ENCODE measurements around the gene NDUFAF2.

Gene NDUFAF2, protein sequence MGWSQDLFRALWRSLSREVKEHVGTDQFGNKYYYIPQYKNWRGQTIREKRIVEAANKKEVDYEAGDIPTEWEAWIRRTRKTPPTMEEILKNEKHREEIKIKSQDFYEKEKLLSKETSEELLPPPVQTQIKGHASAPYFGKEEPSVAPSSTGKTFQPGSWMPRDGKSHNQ

DNA sequence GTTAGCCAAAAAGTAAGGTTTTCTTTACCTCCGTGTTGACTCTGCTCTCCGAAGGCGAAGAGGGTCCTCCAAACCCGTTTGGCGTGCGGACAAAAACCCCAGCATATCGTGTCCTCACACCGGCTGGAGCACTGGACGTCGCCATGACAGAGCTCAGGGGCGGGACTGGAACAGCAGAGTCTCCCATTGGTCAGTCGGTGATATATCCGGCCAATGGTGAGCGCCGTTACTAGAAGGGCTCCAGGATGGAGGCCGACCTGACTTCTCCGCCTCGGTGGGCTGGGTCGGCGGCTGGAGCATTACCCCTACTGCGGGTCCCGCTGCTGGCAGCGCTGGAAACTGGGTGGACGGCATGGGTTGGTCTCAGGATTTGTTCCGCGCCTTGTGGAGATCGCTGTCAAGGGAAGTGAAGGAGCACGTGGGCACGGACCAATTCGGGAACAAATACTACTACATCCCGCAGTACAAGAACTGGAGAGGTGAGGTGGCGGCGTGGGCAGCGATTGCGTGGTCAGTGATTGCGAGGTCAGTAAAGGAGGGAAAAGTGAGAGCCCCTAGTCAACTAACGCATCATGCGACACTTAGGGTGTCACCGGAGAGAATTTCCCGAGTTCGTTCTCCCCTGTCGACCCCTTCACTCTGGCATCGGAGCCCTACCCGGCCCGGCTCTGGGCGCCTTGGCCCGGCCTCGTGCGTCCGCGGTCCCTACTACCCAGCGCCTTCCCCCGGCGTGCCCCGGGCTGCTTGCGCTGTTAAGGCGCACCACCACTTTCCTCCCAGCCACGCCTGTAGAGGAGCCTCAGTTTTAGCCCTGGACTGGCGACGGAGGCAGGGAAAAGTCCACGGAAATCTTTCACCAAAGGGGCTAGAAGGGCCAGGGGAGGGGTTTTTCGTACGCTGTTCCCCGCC lies at the start of gene NDUFAF2, which contains the start of gene ERCC8:
Gene NDUFAF2, plus strand, starts transcription at position 302 of the 909 bp plus-strand sequence. Its CDS starts 51 bp downstream, at position 353.
Gene ERCC8, minus strand, starts transcription at position 167 of the 909 bp plus-strand sequence. Its CDS starts 62 bp downstream, at position 105.
- peak within 1 kb of the TSS; percentile 80 to 87 for H3K4me3 ChIP-seq (ENCODE audit: low read depth in 1 of 2, low read length in 2 of 2)
- H3K4me1 ChIP-seq (ENCODE audit: insufficient read depth, low read length), result peaks cover 6% of the 10 kb centered on the region
- peak within 1 kb of the TSS; percentile 90 for H3K27ac ChIP-seq (ENCODE audit: low read depth, low read length)
- no peaks in the 10 kb centered on the region for H3K27me3 ChIP-seq (ENCODE audit: control insufficient read depth in 1 of 2, insufficient read depth in 2 of 2, low read length in 2 of 2)
- H3K9ac ChIP-seq (ENCODE audit: low read length), result peak within 1 kb of the TSS; percentile 85
- H3K9me3 ChIP-seq (ENCODE audit: low read length), result no peaks in the 10 kb centered on the region
- H3K36me3 ChIP-seq (ENCODE audit: insufficient read depth, low read length), result no peaks in the 10 kb centered on the region

DNA sequence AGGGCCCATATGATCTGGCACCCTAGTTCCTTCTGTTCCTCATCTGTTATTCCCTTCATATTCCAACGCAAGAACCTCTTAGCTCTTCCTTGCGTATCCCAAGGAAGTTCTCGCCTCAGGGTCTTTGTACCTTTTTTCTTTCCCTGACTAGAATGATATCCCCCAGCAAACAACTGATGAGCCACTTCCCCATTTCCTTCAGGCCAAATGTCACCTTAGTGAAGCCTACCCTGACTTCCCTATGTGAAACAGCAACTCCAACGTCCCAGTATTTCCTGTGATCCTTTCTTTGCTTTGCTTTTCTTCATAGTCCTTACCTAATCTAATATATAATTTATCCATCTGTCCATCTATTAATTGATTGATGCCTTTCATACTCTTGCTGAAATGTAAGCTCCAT lies 48.0 kb upstream of the NDUFAF2 start:
- Histone ChIP-seq H3K9ac (ENCODE audit: low read length) (no peak overlapping the region), H3K27me3 (ENCODE audit: control insufficient read depth in 1 of 2, insufficient read depth in 2 of 2, low read length in 2 of 2) (no peaks in the 10 kb centered on the region), H3K9me3 (ENCODE audit: low read length) (no peaks in the 10 kb centered on the region), H3K27ac (ENCODE audit: low read depth, low read length) (no peak overlapping the region), H3K4me1 (ENCODE audit: insufficient read depth, low read length) (no peaks in the 10 kb centered on the region), H3K36me3 (ENCODE audit: insufficient read depth, low read length) (peaks cover 6% of the 10 kb centered on the region), H3K4me3 (ENCODE audit: low read depth in 1 of 2, low read length in 2 of 2) (no peak overlapping the region)

DNA sequence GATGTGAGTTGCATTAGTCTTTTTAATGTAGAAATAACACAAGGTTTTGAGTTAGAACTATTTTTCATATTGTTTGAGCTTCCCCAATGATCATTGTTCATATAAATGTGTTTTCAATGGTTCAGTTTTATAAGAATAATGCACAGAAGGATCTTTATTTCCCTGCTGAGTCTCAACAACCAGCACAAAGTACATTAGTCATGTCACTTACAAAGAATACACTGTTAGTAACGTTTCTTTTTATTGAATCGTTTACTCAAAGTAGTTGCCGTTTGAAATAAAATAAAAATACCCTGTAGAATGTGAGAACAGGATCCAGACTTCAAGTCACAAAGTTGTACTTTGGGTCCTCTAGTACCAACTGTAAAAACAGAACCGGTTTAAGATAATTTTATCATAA lies 41.6 kb upstream of the NDUFAF2 start:
- Histone ChIP-seq H3K9me3 (ENCODE audit: low read length) (no peaks in the 10 kb centered on the region), H3K36me3 (ENCODE audit: insufficient read depth, low read length) (no peaks in the 10 kb centered on the region), H3K27ac (ENCODE audit: low read depth, low read length) (no peak overlapping the region), H3K27me3 (ENCODE audit: control insufficient read depth in 1 of 2, insufficient read depth in 2 of 2, low read length in 2 of 2) (no peaks in the 10 kb centered on the region), H3K4me3 (ENCODE audit: low read depth in 1 of 2, low read length in 2 of 2) (no peak overlapping the region), H3K4me1 (ENCODE audit: insufficient read depth, low read length) (no peaks in the 10 kb centered on the region), H3K9ac (ENCODE audit: low read length) (no peak overlapping the region)

DNA sequence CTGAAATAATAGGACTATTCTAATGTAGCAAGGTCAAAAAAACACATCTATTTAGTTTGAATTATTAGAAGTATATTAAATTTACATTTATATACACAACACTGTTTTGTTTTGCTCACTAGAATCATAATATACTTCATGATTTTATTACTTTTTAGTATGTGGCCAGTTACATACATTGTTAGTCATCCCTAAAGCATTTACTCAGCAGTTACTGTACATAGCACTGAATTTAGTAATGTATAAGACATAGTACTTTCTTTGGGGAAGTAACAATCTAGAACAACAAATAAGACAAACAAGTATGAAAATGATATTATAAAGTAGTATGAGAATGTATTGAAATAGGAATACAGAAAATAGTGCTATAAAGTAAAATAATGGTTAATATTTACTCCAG lies 28.4 kb upstream of the NDUFAF2 start:
- no peak overlapping the region for H3K27ac ChIP-seq (ENCODE audit: low read depth, low read length)
- no peak overlapping the region for H3K4me3 ChIP-seq (ENCODE audit: low read depth in 1 of 2, low read length in 2 of 2)
- no peaks in the 10 kb centered on the region for H3K36me3 ChIP-seq (ENCODE audit: insufficient read depth, low read length)
- no peak overlapping the region for H3K9ac ChIP-seq (ENCODE audit: low read length)
- H3K9me3 ChIP-seq (ENCODE audit: low read length), result no peaks in the 10 kb centered on the region
- no peaks in the 10 kb centered on the region for H3K4me1 ChIP-seq (ENCODE audit: insufficient read depth, low read length)
- no peaks in the 10 kb centered on the region for H3K27me3 ChIP-seq (ENCODE audit: control insufficient read depth in 1 of 2, insufficient read depth in 2 of 2, low read length in 2 of 2)

DNA sequence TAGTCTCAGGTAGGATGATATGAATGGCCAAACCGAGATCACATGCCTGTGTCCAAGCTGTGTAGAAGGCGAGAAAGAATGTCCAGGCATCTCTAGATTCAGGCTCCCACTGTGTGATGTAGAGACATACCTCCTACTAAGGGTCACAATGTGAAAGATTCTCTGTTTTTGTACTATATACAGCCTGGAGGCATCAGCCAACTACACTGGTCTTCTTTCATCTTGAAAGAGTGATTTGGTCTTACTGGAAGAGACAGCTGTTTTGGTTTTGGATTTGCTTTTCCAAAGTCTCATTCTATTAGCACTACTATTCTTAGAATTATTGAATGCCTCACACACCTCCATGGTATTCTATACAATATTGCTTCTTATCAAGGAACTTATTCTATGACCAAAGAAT lies 26.5 kb upstream of the NDUFAF2 start:
- Histone ChIP-seq H3K4me3 (ENCODE audit: low read depth in 1 of 2, low read length in 2 of 2) (no peak overlapping the region), H3K27me3 (ENCODE audit: control insufficient read depth in 1 of 2, insufficient read depth in 2 of 2, low read length in 2 of 2) (no peaks in the 10 kb centered on the region), H3K4me1 (ENCODE audit: insufficient read depth, low read length) (no peaks in the 10 kb centered on the region), H3K9me3 (ENCODE audit: low read length) (no peaks in the 10 kb centered on the region), H3K36me3 (ENCODE audit: insufficient read depth, low read length) (no peaks in the 10 kb centered on the region), H3K27ac (ENCODE audit: low read depth, low read length) (no peak overlapping the region), H3K9ac (ENCODE audit: low read length) (no peak overlapping the region)

DNA sequence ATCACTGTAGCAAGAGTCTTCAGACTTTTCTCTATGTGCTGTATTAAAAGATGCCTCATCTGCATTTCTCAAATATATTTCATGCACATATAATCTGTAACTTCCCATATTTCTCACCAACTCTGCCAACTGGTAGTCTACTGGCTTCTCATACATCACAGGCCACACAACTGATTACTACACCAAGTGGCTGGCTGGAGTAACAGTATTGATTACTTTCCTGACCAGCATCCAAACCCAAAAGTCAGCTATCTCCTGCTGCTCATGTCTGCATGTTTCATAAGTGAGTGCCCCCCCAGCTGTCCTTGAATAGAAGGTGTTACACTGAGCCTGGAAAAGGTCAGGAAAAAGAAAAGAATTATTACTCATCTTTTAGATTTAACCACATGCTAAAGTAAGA lies 17.6 kb upstream of the NDUFAF2 start:
- Histone ChIP-seq H3K9ac (ENCODE audit: low read length) (no peak overlapping the region), H3K27me3 (ENCODE audit: control insufficient read depth in 1 of 2, insufficient read depth in 2 of 2, low read length in 2 of 2) (no peaks in the 10 kb centered on the region), H3K4me3 (ENCODE audit: low read depth in 1 of 2, low read length in 2 of 2) (no peak overlapping the region), H3K4me1 (ENCODE audit: insufficient read depth, low read length) (no peaks in the 10 kb centered on the region), H3K36me3 (ENCODE audit: insufficient read depth, low read length) (no peaks in the 10 kb centered on the region), H3K27ac (ENCODE audit: low read depth, low read length) (no peak overlapping the region), H3K9me3 (ENCODE audit: low read length) (no peaks in the 10 kb centered on the region)

DNA sequence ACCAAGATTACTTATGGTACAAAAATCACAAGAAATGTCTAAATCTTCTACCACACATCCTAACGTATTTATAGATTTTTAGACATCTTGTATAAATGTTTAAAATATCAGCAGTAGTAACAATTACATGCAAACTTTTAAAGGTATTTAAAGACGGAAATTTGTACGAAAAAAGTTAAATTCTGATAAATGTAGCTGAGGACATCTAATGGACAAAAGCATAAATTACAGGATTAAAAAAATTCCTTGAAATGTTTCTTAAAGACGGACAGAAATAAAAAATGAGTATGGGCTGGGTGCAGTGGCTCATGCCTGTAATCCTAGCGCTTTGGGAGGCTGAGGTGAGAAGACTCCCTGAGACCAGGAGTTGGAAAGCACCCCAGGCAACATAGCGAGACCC lies 16.0 kb upstream of the NDUFAF2 start:
- Histone ChIP-seq H3K4me3 (ENCODE audit: low read depth in 1 of 2, low read length in 2 of 2) (no peak overlapping the region), H3K9me3 (ENCODE audit: low read length) (no peaks in the 10 kb centered on the region), H3K27ac (ENCODE audit: low read depth, low read length) (no peak overlapping the region), H3K36me3 (ENCODE audit: insufficient read depth, low read length) (no peaks in the 10 kb centered on the region), H3K27me3 (ENCODE audit: control insufficient read depth in 1 of 2, insufficient read depth in 2 of 2, low read length in 2 of 2) (no peaks in the 10 kb centered on the region), H3K9ac (ENCODE audit: low read length) (no peak overlapping the region), H3K4me1 (ENCODE audit: insufficient read depth, low read length) (no peaks in the 10 kb centered on the region)

DNA sequence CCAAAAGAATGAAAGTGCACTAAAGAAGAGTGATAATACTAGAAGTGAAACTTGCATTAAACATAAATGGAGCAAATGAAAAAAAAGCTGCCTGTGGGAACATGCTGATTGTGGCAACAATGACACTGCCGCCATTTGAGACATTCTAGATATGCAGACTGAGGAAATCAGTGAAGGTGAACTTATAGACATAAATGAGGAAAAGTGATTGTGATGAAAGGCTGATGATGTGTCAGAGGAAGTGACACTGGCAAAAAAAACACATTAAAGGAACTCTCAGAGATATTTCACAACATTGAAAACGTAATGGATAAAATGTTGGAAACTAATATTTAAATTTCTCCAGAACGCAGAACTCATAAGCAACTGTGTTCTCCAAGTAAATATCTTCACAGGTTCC lies 1.4 kb upstream of the NDUFAF2 start:
- no peaks in the 10 kb centered on the region for H3K9me3 ChIP-seq (ENCODE audit: low read length)
- no peak overlapping the region for H3K9ac ChIP-seq (ENCODE audit: low read length)
- H3K27me3 ChIP-seq (ENCODE audit: control insufficient read depth in 1 of 2, insufficient read depth in 2 of 2, low read length in 2 of 2), result no peaks in the 10 kb centered on the region
- no peaks in the 10 kb centered on the region for H3K36me3 ChIP-seq (ENCODE audit: insufficient read depth, low read length)
- no peak overlapping the region for H3K27ac ChIP-seq (ENCODE audit: low read depth, low read length)
- H3K4me1 ChIP-seq (ENCODE audit: insufficient read depth, low read length), result peaks cover 6% of the 10 kb centered on the region
- no peak overlapping the region for H3K4me3 ChIP-seq (ENCODE audit: low read depth in 1 of 2, low read length in 2 of 2)

DNA sequence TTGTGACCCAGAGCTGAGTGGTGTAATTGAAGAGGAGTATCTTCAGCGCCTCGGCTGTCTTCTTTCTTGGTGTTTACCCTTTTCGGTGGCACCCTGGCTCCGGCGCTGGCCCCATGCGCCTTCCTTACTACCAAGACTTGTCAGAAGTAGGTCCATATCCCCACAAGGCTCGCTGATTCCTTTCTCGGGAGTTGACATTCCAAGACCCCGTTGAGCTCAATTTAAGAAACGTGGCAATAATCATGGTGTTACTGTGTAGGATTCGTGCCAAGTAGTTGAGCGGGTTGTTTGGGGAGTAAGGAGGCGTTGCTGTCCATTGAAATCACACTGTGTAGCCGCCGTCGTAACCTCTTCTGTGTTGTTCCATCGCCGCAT lies 795 bp downstream of the NDUFAF2 start:
- Histone ChIP-seq H3K36me3 (ENCODE audit: insufficient read depth, low read length) (no peaks in the 10 kb centered on the region), H3K9ac (ENCODE audit: low read length) (peak overlapping the region; percentile 85), H3K27me3 (ENCODE audit: control insufficient read depth in 1 of 2, insufficient read depth in 2 of 2, low read length in 2 of 2) (no peaks in the 10 kb centered on the region), H3K9me3 (ENCODE audit: low read length) (no peaks in the 10 kb centered on the region), H3K4me3 (ENCODE audit: low read depth in 1 of 2, low read length in 2 of 2) (peak overlapping the region; percentile 80 to 87), H3K27ac (ENCODE audit: low read depth, low read length) (peak overlapping the region; percentile 90), H3K4me1 (ENCODE audit: insufficient read depth, low read length) (peaks cover 6% of the 10 kb centered on the region)

DNA sequence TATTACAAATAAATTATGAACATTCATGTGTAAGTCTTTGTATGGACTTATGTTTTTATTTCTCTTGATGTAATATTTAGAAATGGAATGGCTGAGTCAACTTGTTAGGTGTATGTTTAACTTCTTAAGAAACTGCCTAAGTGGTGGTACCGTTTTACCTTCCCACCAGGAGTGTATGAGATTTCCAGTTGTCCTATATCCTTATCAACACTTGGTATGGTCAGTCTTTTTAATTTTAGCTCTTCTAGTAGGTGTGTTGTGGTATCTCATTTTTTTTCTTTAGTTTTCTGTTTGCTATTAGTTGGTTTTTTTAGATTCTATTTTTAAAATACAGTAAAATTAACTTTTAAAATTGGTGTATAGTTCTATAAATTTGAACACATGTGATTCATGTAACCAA lies 3.7 kb downstream of the NDUFAF2 start:
- H3K27ac ChIP-seq (ENCODE audit: low read depth, low read length), result no peak overlapping the region

DNA sequence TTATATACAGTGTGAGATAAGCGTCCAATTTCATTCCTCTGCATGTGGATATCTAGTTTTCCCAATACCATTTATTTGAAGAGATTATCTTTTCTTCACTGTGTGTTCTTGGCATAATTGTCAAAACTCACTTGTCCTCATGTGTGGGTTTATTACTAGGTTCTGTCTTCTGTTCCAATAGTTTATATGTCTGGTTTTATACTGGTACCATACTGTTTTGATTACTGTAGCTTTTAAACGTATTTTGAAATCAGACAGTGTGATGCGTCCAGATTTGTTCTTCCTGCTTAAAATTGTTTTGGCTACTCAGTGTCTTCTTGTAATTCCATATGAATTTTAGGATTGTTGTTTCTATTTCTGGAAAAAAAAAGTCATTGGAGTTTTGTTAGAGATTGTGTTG lies 10.2 kb downstream of the NDUFAF2 start:
- Histone ChIP-seq H3K4me3 (ENCODE audit: low read depth in 1 of 2, low read length in 2 of 2) (no peak overlapping the region), H3K27me3 (ENCODE audit: control insufficient read depth in 1 of 2, insufficient read depth in 2 of 2, low read length in 2 of 2) (no peaks in the 10 kb centered on the region), H3K9me3 (ENCODE audit: low read length) (no peaks in the 10 kb centered on the region), H3K36me3 (ENCODE audit: insufficient read depth, low read length) (no peaks in the 10 kb centered on the region), H3K9ac (ENCODE audit: low read length) (no peak overlapping the region), H3K4me1 (ENCODE audit: insufficient read depth, low read length) (no peaks in the 10 kb centered on the region), H3K27ac (ENCODE audit: low read depth, low read length) (no peak overlapping the region)

More for the DNA sequence above, 3.7 kb downstream of the NDUFAF2 start:
- Histone ChIP-seq H3K9me3 (ENCODE audit: low read length) (no peaks in the 10 kb centered on the region), H3K36me3 (ENCODE audit: insufficient read depth, low read length) (no peaks in the 10 kb centered on the region), H3K9ac (ENCODE audit: low read length) (no peak overlapping the region), H3K27me3 (ENCODE audit: control insufficient read depth in 1 of 2, insufficient read depth in 2 of 2, low read length in 2 of 2) (no peaks in the 10 kb centered on the region), H3K4me1 (ENCODE audit: insufficient read depth, low read length) (peaks cover 6% of the 10 kb centered on the region), H3K4me3 (ENCODE audit: low read depth in 1 of 2, low read length in 2 of 2) (no peak overlapping the region)
